T-cell (primary cell): ENCODE measurements around the gene FBRSL1. TPM values are rescaled to one million over a fixed set of nuclear protein-coding genes. Genes with fewer than 3 reads are reported as not detected.
"Not testable (repeated sequence)": the region's sequence is repeated elsewhere in the genome, so short reads cannot be mapped to it uniquely, and the experiment has no call there.

Source experiments
- ATAC-seq, 4 experiments: fragments of 200-7000 bp in 3 of 4; fragments of 150-1000 bp in 1 of 4; cut with Tn5 transposase; replicated peaks in 1 of 4; 1 replicate in 3 of 4; 2 replicates in 1 of 4; pipeline ENCODE4 v1.10.0; 2021; ENCODE audit warnings: moderate library complexity in 3 of 4, mild to moderate bottlenecking in 2 of 4, moderate number of reproducible peaks in 1 of 4
- CTCF ChIA-PET, 2 donors: fragments of 300-600 bp; sonication (Branson Sonifier 250); formaldehyde crosslinking; loops; one replicate each; lab custom pipeline; 2022; ENCODE audit warnings: antibody characterized with exemption in 2 of 2; lab: Charles Lee
- POLR2A ChIA-PET, 2 donors: fragments of 300-600 bp; sonication (Branson Sonifier 250); formaldehyde crosslinking; loops; one replicate each; lab custom pipeline; 2022; ENCODE audit warnings: antibody characterized with exemption in 2 of 2; lab: Charles Lee
- DNase-seq, 35 experiments: peaks; one replicate each; pipeline versions ENCODE4 v3.0.0 to v3.0.0-alpha.2; 2013 to 2023
- H3K27ac ChIP-seq: one replicate; pipeline ENCODE4 v1.5.1; 2013; ENCODE audit warnings: low read length
- H3K27me3 ChIP-seq, 2 experiments: replicated peaks in 1 of 2; 1 replicate in 1 of 2; 2 replicates in 1 of 2; pipeline versions ENCODE4 v1.6.1 to v1.7.0; 2013; ENCODE audit warnings: low read length in 1 of 2, mixed read lengths in 1 of 2; ENCODE audit not compliant: control insufficient read depth in 2 of 2, insufficient read depth in 2 of 2; ENCODE audit errors: extremely low read depth in 1 of 2
- H3K36me3 ChIP-seq, 2 donors: 1 replicate in 1 of 2; 2 replicates in 1 of 2; pipeline versions ENCODE4 v1.6.1 to v1.7.0; 2013; ENCODE audit warnings: low read length in 1 of 2; ENCODE audit not compliant: control insufficient read depth in 2 of 2, insufficient read depth in 1 of 2; ENCODE audit errors: extremely low read depth in 1 of 2
- H3K4me1 ChIP-seq, 2 experiments: 1 replicate in 1 of 2; 2 replicates in 1 of 2; pipeline versions ENCODE4 v1.6.1 to v1.7.0; 2013; ENCODE audit warnings: low read length in 2 of 2, mixed read lengths in 1 of 2; ENCODE audit not compliant: insufficient read depth in 2 of 2, control insufficient read depth in 1 of 2; ENCODE audit errors: extremely low read depth in 1 of 2
- H3K4me3 ChIP-seq, 2 donors: 1 replicate in 1 of 2; 2 replicates in 1 of 2; pipeline versions ENCODE4 v1.5.1 to v1.7.0; 2013; ENCODE audit warnings: mild to moderate bottlenecking in 2 of 2, low read length in 1 of 2, moderate library complexity in 1 of 2; ENCODE audit not compliant: control insufficient read depth in 1 of 2; ENCODE audit errors: extremely low read depth in 1 of 2
- H3K9me3 ChIP-seq: 2 replicates; pipeline ENCODE4 v1.7.0; 2013
- H3K27ac Mint-ChIP-seq, 2 donors: one replicate each; pipeline ENCODE4 v1.8.0; 2020 to 2021; ENCODE audit warnings: mild to moderate bottlenecking in 2 of 2, mixed read lengths in 2 of 2
- H3K27me3 Mint-ChIP-seq, 2 donors: one replicate each; pipeline ENCODE4 v1.8.0; 2021 to 2022; ENCODE audit warnings: mixed read lengths in 2 of 2
- H3K36me3 Mint-ChIP-seq: one replicate; pipeline ENCODE4 v1.8.0; 2021; ENCODE audit warnings: mixed read lengths
- H3K4me1 Mint-ChIP-seq, 3 donors: one replicate each; pipeline ENCODE4 v1.8.0; 2020 to 2022; ENCODE audit warnings: mixed read lengths in 3 of 3, mild to moderate bottlenecking in 1 of 3
- H3K4me3 Mint-ChIP-seq, 3 donors: one replicate each; pipeline ENCODE4 v1.8.0; 2020 to 2022; ENCODE audit warnings: mild to moderate bottlenecking in 3 of 3, mixed read lengths in 3 of 3, moderate library complexity in 3 of 3
- H3K9me3 Mint-ChIP-seq, 3 donors: one replicate each; pipeline ENCODE4 v1.8.0; 2020 to 2022; ENCODE audit warnings: mixed read lengths in 3 of 3
- WGBS: methylation state at CpG from one replicate; pipeline ENCODE4 v1.1.5; 2013; ENCODE audit warnings: missing lambda C conversion rate; ENCODE audit not compliant: insufficient coverage; 5-methylcytosine and 5-hydroxymethylcytosine counted together
- total RNA-seq, 35 experiments: library from RNA in 6 of 35; stranded (reverse) in 6 of 35; fragments of 120-200 nt in 1 of 35; gene quantifications; one replicate each; pipeline versions ENCODE4 v1.2.1 to v1.2.4 and lab custom pipeline; 2013 to 2026

The FBRSL1 gene
- total RNA-seq, 5 donors from 2014 or later (not counting 1 experiment from before 2014, with no cell fraction given) = 82.1 to 114 (median 99.3) TPM

DNA sequence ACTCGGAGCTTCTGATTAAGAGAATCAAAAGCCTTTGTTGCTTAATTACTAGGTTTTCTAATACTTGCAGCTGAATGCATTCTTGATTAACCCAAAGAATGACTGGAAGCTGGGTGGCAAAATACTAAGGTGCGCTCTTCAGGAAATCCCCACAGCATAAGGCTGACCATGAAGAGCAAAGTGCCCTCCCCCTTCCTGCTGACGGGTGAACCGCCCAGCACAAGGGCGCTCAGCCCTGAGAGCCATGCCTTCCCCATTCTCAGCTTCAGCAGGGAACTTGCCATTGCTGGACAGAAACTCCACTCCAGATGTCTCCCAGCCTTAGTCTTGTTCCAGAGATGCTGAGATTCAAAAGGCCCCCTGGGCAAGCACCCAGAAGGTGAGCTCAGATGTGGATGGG, 27.2 kb upstream of the FBRSL1 start:
- no peak overlapping the region for H3K4me3 Mint-ChIP-seq
- POLR2A ChIA-PET = no interaction called here
- no peaks in the 10 kb centered on the region for H3K27me3 Mint-ChIP-seq
- peaks cover 7 to 31% of the 10 kb centered on the region in 2 experiments for H3K4me1 ChIP-seq
- ATAC-seq (peak in 2 of 4 experiments; percentile 35 to 59), DNase-seq (no peak)
- peaks cover 10 to 19% (median 11%) of the 10 kb centered on the region in 3 donors for H3K4me1 Mint-ChIP-seq
- WGBS = 67% methylated on average over 1 of the region's 5 CpGs
- H3K9me3 ChIP-seq = no peaks in the 10 kb centered on the region
- no peaks in the 10 kb centered on the region for H3K36me3 Mint-ChIP-seq
- H3K36me3 ChIP-seq = no peaks in the 10 kb centered on the region
- peaks cover 0 to 50% of the 10 kb centered on the region in 2 experiments for H3K27me3 ChIP-seq
- no peak overlapping the region for H3K4me3 ChIP-seq
- no peak overlapping the region for H3K27ac ChIP-seq
- H3K9me3 Mint-ChIP-seq = no peaks in the 10 kb centered on the region
- CTCF ChIA-PET = no interaction called here
- no peak overlapping the region for H3K27ac Mint-ChIP-seq

DNA sequence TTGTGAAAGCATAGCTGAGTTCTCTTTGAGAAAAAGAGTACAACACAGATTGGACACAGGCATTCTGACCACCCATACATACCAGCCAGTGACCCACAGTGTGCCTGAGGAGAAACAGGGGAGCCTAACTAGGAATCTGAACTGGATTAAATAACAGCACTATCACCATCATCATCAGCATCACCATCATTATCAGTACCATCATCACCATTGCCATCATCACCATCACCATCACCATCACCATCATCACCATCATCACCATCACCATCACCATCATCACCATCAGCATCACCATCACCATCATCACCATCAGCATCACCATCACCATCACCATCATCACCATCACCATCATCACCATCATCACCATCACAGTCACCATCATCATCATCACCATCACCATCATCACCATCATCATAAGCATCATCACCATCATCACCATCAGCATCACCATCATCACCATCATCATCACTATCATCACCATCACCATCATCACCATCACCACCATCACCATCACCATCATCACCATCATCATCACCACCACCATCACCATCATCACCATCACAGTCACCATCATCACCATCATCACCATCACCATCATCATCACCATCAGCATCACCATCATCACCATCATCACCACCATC, 26.5 kb upstream of the FBRSL1 start:
- POLR2A ChIA-PET, H3K36me3 ChIP-seq, H3K36me3 Mint-ChIP-seq, H3K27me3 Mint-ChIP-seq, ATAC-seq, H3K27ac Mint-ChIP-seq, H3K9me3 Mint-ChIP-seq, H3K4me3 Mint-ChIP-seq, H3K27ac ChIP-seq, DNase-seq, CTCF ChIA-PET, H3K4me3 ChIP-seq, H3K9me3 ChIP-seq: not testable (repeated sequence)
- peaks cover 13 to 33% of the 10 kb centered on the region in 2 experiments for H3K4me1 ChIP-seq
- H3K27me3 ChIP-seq = peaks cover 0 to 55% of the 10 kb centered on the region in 2 experiments
- peaks cover 16 to 25% (median 17%) of the 10 kb centered on the region in 3 donors for H3K4me1 Mint-ChIP-seq

DNA sequence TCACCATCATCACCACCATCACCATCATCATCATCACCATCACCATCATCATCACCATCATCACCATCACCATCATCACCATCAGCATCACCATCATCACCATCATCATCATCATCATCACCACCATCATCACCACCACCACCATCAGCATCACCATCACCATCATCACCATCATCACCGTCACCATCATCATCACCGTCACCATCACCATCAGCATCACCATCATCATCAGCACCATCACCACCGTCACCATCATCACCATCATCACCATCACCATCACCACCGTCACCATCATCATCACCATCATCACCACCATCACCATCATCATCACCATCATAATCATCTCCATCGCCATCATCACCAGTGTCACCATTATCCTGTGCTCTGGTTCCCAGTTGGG, 25.6 kb upstream of the FBRSL1 start:
- H3K4me3 Mint-ChIP-seq, H3K36me3 ChIP-seq, H3K27ac ChIP-seq, H3K9me3 ChIP-seq, H3K4me3 ChIP-seq, H3K27me3 Mint-ChIP-seq, POLR2A ChIA-PET, H3K36me3 Mint-ChIP-seq, H3K27ac Mint-ChIP-seq, CTCF ChIA-PET, H3K9me3 Mint-ChIP-seq, DNase-seq: not testable (repeated sequence)
- H3K4me1 Mint-ChIP-seq = peaks cover 20 to 30% (median 20%) of the 10 kb centered on the region in 3 donors
- H3K27me3 ChIP-seq = peaks cover 0 to 49% of the 10 kb centered on the region in 2 experiments
- peaks cover 13 to 41% of the 10 kb centered on the region in 2 experiments for H3K4me1 ChIP-seq
- 92% methylated on average over 5 of the region's 5 CpGs for WGBS
- peak in 1 of 4 experiments; percentile 31 for ATAC-seq

DNA sequence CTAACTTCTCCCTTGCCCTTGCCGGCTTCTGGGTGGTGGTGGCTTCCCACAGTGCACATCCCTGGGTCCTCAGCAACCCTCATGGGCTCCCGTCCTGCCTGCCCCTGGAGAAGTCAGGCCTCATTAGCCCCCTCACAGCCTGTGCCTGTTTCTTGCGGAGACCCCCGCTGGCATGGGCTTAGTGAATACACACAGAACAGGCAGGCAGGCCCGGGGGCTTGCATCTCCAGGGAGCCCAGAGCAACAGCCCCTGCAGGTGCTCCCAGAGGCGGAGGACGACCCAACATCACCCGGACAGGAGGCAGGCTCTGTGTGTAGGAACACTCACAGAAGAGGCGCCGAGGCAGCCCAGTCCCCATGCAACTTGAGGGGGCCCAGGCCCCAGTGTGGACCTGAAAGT, 25.1 kb upstream of the FBRSL1 start:
- Histone ChIP-seq H3K27ac (no peak overlapping the region), H3K4me1 (peaks cover 15 to 46% of the 10 kb centered on the region in 2 experiments), H3K27me3 (peaks cover 0 to 47% of the 10 kb centered on the region in 2 experiments), H3K9me3 (no peaks in the 10 kb centered on the region), H3K36me3 (no peaks in the 10 kb centered on the region), H3K4me3 (no peak overlapping the region)
- ChIA-PET CTCF (no interaction called here), POLR2A (no interaction called here)
- Mint-ChIP-seq H3K27me3 (peaks cover 0 to 2% of the 10 kb centered on the region in 2 donors), H3K4me3 (no peak overlapping the region), H3K9me3 (no peaks in the 10 kb centered on the region), H3K4me1 (peaks cover 25 to 35% (median 25%) of the 10 kb centered on the region in 3 donors), H3K27ac (peak overlapping the region in 1 of 2 donors; percentile 19), H3K36me3 (no peaks in the 10 kb centered on the region)
- 91% methylated on average over 10 of the region's 10 CpGs for WGBS
- DNase-seq (no peak), ATAC-seq (no peak)

DNA sequence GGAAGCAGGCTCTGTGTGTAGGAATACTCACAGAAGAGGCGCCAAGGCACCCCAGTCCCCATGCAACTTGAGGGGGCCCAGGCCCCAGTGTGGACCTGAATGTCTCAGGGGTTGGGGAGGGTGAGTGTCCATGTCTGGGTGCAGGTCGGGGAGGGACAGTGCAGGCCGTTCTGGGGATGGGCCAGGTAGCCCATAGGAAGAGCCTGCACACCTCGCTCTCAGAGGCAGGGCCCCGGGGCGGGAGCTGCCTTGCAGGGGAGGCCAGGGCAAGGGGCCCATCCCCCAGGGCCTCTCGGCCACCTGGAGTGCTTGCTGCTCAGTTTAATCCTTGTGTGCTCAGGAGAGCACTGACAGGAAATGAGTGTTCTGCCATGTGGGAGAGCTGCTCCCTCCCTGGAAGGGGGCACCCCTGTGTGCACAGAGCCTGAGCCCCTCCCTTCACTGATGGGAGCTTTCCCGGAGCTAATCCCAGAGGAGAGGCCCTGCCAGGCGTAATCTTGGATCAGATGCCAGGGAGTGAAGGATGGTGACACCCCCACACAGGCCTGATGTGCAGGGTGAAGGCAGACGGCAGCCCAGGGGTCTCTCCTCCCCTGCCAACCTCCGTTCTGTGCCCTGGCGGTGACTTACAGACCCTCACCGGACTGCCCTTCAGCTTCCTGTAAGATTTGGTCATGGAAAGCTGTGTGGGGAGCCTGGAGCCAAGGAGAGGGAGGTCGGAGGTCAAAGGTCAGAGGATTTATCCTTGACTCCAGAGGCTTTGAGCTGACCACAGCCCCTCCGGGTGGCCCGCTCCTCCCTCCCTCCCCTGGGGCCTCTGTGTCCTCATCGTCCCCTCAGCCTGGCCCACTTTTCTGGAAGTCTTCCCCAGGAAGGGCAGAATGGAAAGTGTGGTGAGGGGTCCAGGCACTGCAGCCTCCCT, 24.4 kb upstream of the FBRSL1 start:
- no peak overlapping the region for H3K4me3 Mint-ChIP-seq
- Histone ChIP-seq H3K27ac (no peak overlapping the region), H3K9me3 (no peaks in the 10 kb centered on the region), H3K4me3 (no peak overlapping the region), H3K4me1 (peaks cover 15 to 49% of the 10 kb centered on the region in 2 experiments), H3K36me3 (no peaks in the 10 kb centered on the region), H3K27me3 (peaks cover 0 to 49% of the 10 kb centered on the region in 2 experiments)
- ATAC-seq (no peak), DNase-seq (no peak)
- peaks cover 0 to 2% of the 10 kb centered on the region in 2 donors for H3K27me3 Mint-ChIP-seq
- H3K36me3 Mint-ChIP-seq = no peaks in the 10 kb centered on the region
- POLR2A ChIA-PET = no interaction called here
- WGBS = 71% methylated on average over 7 of the region's 17 CpGs
- peak overlapping the region in 1 of 2 donors; percentile 19 for H3K27ac Mint-ChIP-seq
- no peaks in the 10 kb centered on the region for H3K9me3 Mint-ChIP-seq
- H3K4me1 Mint-ChIP-seq = peaks cover 29 to 42% (median 31%) of the 10 kb centered on the region in 3 donors
- CTCF ChIA-PET = no interaction called here

DNA sequence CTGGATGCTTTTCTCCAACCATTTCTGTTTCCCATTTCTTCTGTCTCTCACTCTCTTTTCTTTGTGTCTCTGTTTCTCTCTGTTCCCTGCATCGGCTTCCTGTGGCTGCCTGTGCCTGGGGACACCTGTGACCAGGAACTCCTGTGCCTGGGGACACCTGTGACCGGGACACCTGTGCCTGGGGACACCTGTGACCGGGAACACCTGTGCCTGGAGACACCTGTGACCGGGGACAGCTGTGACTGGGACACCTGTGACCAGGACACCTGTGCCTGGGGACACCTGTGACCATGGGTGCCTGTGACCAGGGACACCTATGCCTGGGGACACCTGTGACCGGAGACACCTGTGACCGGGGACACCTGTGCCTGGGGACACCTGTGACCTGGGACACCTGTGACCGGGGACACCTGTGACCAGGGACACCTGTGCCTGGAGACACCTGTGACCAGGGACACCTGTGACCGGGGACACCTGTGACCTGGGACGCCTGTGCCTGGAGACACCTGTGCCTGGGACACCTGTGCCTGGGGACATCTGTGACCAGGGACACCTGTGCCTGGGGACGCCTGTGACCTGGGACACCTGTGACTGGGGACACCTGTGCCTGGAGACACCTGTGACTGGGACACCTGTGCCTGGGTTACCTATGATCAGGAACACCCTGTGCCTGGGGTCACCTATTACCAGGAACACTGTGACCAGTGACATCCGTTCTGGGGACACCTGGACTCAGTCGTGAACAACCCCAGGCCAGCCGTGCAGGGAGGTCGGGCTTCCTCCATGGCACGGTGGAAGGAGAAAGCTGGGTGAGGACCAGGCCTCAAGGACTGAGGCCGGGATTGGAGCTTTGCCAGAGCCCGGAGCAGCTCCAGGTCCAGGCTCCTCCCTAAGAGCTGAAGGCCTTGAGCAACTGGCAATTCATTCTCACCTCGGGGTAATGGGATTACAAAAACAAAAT, 23.4 kb upstream of the FBRSL1 start:
- ChIA-PET CTCF (no interaction called here), POLR2A (no interaction called here)
- WGBS = 96% methylated on average over 17 of the region's 18 CpGs

More for the DNA sequence above, 23.4 kb upstream of the FBRSL1 start:
- no peaks in the 10 kb centered on the region for H3K9me3 Mint-ChIP-seq
- H3K9me3 ChIP-seq = no peaks in the 10 kb centered on the region
- H3K36me3 Mint-ChIP-seq = no peaks in the 10 kb centered on the region
- H3K27me3 Mint-ChIP-seq = peaks cover 0 to 2% of the 10 kb centered on the region in 2 donors
- DNase-seq (no peak), ATAC-seq (no peak)
- H3K27ac ChIP-seq = no peak overlapping the region
- no peak overlapping the region for H3K4me3 Mint-ChIP-seq
- peaks cover 0 to 51% of the 10 kb centered on the region in 2 experiments for H3K27me3 ChIP-seq
- no peak overlapping the region for H3K27ac Mint-ChIP-seq
- H3K4me1 ChIP-seq = peaks cover 20 to 51% of the 10 kb centered on the region in 2 experiments
- H3K4me3 ChIP-seq = no peak overlapping the region
- no peaks in the 10 kb centered on the region for H3K36me3 ChIP-seq
- H3K4me1 Mint-ChIP-seq = peaks cover 36 to 52% (median 39%) of the 10 kb centered on the region in 3 donors
